ENCODE data around the gene TMEM126B. TPM values are rescaled to one million over a fixed set of nuclear protein-coding genes. Genes with fewer than 3 reads are reported as not detected.
"Not testable (repeated sequence)": the region's sequence is repeated elsewhere in the genome, so short reads cannot be mapped to it uniquely, and the experiment has no call there.

TMEM126B gene
- total RNA-seq, 1 donor from 2014 or later = 37.1 TPM

- peak; percentile 77 for DNase-seq
Observed at GRCh38 chr11:85647604-85648299, 19.4 kb downstream of the TMEM126B start, which contains the start of gene TMEM126A. Gene TMEM126A (plus strand): TSS chr11:85647967. CDS start chr11:85650256, 2,289 bp downstream.

- no peak for DNase-seq
Observed at GRCh38 chr11:85651118-85651517, 22.7 kb downstream of the TMEM126B start.

GRCh38 chr11:85652786-85653447 is 24.5 kb downstream of the TMEM126B start:
- no peak for DNase-seq

DNA sequence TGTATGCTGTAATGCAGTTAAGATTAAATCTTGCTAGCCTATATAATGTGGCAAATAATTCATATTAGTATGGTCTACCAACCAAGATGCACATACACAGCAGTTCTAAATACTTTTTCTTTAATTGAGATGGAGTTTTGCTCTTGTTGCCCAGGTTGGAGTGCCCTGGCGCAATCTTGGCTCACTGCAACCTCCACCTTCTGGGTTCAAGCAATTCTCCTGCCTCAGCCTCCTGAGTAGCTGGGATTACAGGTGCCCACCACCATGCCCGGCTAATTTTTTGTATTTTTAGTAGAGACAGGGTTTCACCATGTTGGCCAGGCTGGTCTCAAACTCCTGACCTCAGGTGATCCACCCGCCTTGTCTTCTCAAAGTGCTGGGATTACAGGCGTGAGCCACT is 25.9 kb downstream of the TMEM126B start:
- not testable (repeated sequence) for DNase-seq

GRCh38 chr11:85656777-85657176 is 28.4 kb downstream of the TMEM126B start:
- no peak for DNase-seq

- DNase-seq = no peak
Observed at GRCh38 chr11:85658180-85658579, 29.8 kb downstream of the TMEM126B start.

- DNase-seq = no peak
Observed at GRCh38 chr11:85661972-85662664, 33.7 kb downstream of the TMEM126B start.

GRCh38 chr11:85663080-85663752 is 34.8 kb downstream of the TMEM126B start:
- DNase-seq = no peak

DNA sequence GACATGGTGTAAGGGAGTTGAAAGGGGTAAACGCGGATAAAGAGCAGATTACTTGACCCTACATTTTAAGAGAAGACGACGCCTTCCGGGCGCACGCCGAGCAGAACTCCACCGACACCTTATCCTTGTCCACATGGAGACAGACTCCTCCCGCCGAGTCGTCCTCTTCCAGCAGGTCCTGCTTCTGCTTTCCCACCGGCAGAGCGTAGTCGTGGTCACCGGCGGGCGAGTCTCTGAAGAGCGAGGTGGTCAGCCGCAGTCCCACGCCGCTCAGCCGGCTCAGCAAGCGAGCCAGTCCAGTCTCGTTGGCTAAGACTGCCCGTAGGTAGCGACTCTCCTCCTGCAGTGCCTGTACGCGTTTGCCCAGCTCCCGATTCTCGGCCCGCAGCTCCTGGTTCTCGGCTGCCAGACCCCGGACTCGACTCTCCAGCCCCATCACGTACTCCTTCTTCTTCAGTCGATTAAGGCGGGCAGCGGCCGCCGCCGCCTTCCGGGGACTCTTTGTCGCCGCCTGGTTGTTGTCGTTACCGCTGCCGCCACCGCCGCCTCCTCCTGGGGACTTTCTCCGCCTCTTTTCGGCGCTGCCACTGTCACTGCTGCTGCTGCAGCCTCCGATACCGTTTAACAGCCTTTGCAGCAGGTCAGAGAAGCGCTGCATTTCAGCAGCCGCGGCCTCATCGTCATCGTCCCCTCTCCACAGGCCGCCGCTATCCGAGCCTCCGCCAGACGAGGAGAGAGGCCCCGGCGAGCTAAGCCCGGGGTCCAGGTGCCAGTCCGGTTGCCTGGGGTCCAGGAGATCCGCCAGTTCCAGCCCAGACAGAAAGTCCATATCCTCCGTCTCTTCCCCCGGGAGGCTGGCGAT is 35.6 kb downstream of the TMEM126B start:
- DNase-seq = peak; percentile 61

DNA sequence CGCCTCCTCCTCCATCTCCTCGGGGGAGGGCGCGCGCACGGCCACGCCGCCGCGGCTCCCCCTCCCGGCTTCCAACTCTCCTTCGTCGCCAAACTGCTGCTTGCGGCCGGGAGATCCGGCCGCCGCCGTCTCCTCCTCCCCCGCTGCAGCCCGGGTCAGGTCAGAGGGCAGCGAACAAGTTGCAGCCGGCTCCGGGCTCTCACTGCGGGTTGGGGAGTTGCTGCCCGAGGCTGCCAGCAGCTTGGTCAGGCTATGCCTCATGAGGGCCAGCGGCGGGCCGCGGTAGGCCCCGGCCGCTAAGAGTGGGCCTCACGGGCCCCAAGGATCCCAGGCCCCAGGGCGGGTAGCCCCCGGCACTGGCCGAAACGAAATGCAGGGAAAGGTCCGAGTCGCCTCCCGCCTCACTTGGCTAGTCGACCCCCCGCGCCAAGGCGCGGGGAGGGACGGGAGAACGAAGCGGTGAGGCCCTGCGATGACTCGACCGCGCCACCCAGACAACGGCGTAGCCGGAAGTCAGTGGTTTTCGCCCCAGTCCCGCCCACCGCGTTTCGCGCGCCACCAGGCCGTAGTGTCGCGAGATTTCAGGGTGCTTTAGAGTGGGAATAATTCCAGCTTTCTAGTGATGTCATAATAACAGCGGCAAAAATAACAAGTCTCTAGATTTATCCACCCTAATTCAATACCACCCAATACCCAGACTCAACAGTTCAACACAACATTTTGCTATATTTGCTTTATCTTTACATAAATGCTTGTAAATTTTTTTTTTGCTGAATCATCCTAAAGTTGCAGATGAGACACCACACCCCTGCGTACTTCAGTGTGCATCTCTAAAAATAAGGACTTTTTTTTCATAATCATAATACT is 36.5 kb downstream of the TMEM126B start, which contains the start of gene CREBZF:
TSS of gene CREBZF (minus strand) at position 515 of the 867 bp plus-strand sequence. CDS start at position 261, 254 bp downstream.
- peak; percentile 93 for DNase-seq

DNA sequence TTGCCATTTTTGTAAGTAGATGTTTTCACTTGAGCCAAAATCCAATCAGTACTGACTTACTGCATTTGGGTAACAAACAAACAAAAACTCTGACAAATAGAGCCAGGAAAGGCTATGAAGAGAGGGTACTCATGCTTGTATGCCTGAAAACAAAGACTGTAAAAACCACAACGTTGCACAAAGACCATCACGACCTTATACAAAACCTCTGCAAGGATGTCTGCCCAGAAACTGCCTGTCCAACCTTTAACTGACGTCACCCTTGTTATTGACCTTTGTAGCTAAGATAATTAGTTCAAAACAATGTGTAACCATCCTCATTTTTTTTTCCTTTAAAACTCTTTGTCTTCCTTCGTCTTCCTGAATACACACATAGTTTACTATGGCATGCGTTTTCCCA is 37.3 kb downstream of the TMEM126B start:
- no peak for DNase-seq

DNA sequence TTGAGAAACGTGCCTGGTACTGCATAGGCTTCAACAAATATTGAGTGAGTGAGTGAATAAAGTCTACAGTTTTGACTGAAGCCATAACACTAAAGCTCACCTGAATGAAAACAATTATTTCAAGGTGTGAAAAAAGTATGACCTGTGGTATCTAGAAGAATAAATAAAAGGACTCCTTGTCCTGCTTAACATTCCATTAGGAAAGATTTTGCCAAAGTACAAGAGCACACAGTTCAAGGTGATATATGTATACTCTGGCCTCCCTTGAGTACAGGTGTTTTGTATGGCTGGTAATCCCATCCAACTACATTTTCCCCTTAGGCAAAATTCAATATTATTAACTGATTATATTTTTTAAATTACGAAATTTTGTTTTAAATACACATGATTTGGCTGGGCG is 38.3 kb downstream of the TMEM126B start:
- no peak for DNase-seq

- DNase-seq = no peak
Observed at GRCh38 chr11:85668157-85668556, 39.8 kb downstream of the TMEM126B start.

- DNase-seq = not testable (repeated sequence)
Observed at GRCh38 chr11:85670949-85671663, 42.7 kb downstream of the TMEM126B start.

- DNase-seq = no peak
Observed at GRCh38 chr11:85672105-85672902, 43.9 kb downstream of the TMEM126B start.

DNA sequence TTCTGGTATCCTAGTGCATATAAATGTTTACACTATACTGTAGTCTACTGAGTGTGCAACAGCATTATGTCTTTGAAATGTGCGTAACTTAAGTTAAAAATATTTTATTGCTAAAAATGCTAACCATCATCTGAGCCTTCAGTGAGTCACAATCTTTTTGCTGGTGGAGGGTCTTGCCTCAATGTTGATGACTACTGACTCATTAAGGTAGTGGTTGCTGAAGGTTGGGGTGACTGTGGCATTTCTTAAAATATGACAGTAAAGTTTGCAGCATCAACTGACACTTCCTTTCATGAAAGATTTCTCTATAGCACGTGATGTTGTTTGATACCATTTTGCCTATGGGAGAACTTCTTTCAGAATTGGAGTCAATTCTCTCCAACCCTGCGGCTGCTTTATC is 45.0 kb downstream of the TMEM126B start:
- no peak for DNase-seq

GRCh38 chr11:85679576-85679975 is 51.2 kb downstream of the TMEM126B start:
- DNase-seq = no peak

GRCh38 chr11:85680897-85681296 is 52.5 kb downstream of the TMEM126B start:
- DNase-seq = no peak
